KMS-11 (cell line): ENCODE measurements around the gene MYDGF.

Experiments used
- H2AFZ ChIP-seq: fragments of 200-600 bp; sonication (generic); 2 replicates; pipeline ENCODE4 v1.6.1; 2016; ENCODE audit warnings: antibody characterized with exemption, mixed run types, low read depth
- H3K27ac ChIP-seq: fragments of 200-600 bp; sonication (generic); 2 replicates; pipeline ENCODE4 v1.6.1; 2016; ENCODE audit warnings: mild to moderate bottlenecking, mixed run types
- H3K27me3 ChIP-seq: fragments of 200-600 bp; sonication (generic); 2 replicates; pipeline ENCODE4 v1.6.1; 2017; ENCODE audit warnings: mild to moderate bottlenecking, low read depth, mixed run types, moderate library complexity; ENCODE audit not compliant: insufficient read depth
- H3K36me3 ChIP-seq: fragments of 200-600 bp; sonication (generic); 2 replicates; pipeline ENCODE4 v1.6.1; 2017; ENCODE audit warnings: mild to moderate bottlenecking, mixed run types; ENCODE audit not compliant: insufficient read depth
- H3K4me1 ChIP-seq: fragments of 200-600 bp; sonication (generic); 2 replicates; pipeline ENCODE4 v1.6.1; 2016; ENCODE audit warnings: mild to moderate bottlenecking, low read depth, mixed run types; ENCODE audit not compliant: poor library complexity, severe bottlenecking
- H3K4me2 ChIP-seq: fragments of 200-600 bp; sonication (generic); 2 replicates; pipeline ENCODE4 v1.7.0; 2016; ENCODE audit warnings: mild to moderate bottlenecking, mixed run types
- H3K4me3 ChIP-seq: fragments of 200-600 bp; sonication (generic); IDR thresholded peaks from 2 replicates; pipeline ENCODE4 v1.6.1; 2017; ENCODE audit warnings: low read depth, low read length, mixed read lengths; ENCODE audit not compliant: insufficient read depth
- H3K79me2 ChIP-seq: fragments of 200-600 bp; sonication (generic); 2 replicates; pipeline ENCODE4 v1.6.1; 2016; ENCODE audit warnings: low read depth, mixed run types; ENCODE audit not compliant: insufficient read depth
- H3K9ac ChIP-seq: fragments of 200-600 bp; sonication (generic); 2 replicates; pipeline ENCODE4 v1.6.1; 2016; ENCODE audit warnings: mild to moderate bottlenecking, mixed run types
- H4K20me1 ChIP-seq: fragments of 200-600 bp; sonication (generic); 2 replicates; pipeline ENCODE4 v1.6.1; 2016; ENCODE audit warnings: mild to moderate bottlenecking, mixed run types; ENCODE audit not compliant: insufficient read depth
- TF ChIP-seq, protein P1 (sequence below): fragments of 200-600 bp; sonication (generic); conservative IDR thresholded peaks from 2 replicates; pipeline ENCODE4 v1.6.1; 2017; ENCODE audit warnings: low read depth, mild to moderate bottlenecking, antibody characterized with exemption, low read length, moderate library complexity, mixed read lengths

The MYDGF gene

DNA sequence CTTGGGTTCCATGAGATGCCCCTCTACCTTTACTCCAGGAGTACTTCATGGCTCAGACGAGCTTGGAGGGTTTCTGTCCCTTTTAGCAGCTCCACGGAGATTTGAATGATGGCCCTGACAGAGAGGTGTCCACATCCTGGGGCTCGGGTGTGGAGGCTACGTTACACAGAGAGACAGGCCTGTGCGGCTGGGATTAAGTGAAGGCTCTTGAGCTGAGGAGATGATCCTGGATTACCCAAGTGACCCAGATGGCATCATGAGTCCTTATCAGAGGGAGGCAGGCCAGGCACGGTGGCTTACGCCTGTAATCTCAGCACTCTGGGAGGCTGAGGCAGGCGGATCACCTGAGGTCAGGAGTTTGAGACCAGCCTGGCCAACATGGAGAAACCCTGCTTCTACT, 41.1 kb upstream of the MYDGF start:
- H3K9ac ChIP-seq = no peak overlapping the region
- H3K4me1 ChIP-seq = peaks cover 27% of the 10 kb centered on the region
- no peaks in the 10 kb centered on the region for H3K36me3 ChIP-seq
- H3K4me3 ChIP-seq = no peak overlapping the region
- H3K4me2 ChIP-seq = no peak overlapping the region
- H3K79me2 ChIP-seq = no peaks in the 10 kb centered on the region
- H3K27ac ChIP-seq = no peak overlapping the region
- no peak overlapping the region for H2AFZ ChIP-seq
- H4K20me1 ChIP-seq = no peaks in the 10 kb centered on the region
- TF ChIP-seq, protein P1, sequence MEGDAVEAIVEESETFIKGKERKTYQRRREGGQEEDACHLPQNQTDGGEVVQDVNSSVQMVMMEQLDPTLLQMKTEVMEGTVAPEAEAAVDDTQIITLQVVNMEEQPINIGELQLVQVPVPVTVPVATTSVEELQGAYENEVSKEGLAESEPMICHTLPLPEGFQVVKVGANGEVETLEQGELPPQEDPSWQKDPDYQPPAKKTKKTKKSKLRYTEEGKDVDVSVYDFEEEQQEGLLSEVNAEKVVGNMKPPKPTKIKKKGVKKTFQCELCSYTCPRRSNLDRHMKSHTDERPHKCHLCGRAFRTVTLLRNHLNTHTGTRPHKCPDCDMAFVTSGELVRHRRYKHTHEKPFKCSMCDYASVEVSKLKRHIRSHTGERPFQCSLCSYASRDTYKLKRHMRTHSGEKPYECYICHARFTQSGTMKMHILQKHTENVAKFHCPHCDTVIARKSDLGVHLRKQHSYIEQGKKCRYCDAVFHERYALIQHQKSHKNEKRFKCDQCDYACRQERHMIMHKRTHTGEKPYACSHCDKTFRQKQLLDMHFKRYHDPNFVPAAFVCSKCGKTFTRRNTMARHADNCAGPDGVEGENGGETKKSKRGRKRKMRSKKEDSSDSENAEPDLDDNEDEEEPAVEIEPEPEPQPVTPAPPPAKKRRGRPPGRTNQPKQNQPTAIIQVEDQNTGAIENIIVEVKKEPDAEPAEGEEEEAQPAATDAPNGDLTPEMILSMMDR = no peak
- H3K27me3 ChIP-seq = no peaks in the 10 kb centered on the region

DNA sequence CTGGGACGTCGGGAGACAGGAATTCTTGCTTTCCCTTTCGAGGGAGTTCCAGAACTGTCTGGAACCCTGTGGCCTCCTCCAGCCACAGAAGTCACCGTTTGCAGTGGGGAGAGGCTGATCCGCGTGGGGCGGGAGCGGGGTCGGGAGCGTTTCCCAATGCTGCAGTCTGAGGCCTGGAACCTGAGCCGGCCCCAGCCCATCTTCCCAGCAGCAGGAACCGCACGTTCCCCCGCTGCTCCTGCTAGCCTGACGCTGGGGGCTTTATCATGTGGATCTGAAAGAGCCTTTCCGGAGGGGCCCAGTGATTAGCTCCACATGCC, 40.1 kb upstream of the MYDGF start:
- Histone ChIP-seq H3K27ac (peak overlapping the region; percentile 29), H3K4me3 (no peak overlapping the region), H3K27me3 (no peaks in the 10 kb centered on the region), H3K4me2 (peak overlapping the region; percentile 50; the same call in 1 of the 2 replicates), H3K4me1 (peaks cover 27% of the 10 kb centered on the region), H2AFZ (no peak overlapping the region), H3K9ac (no peak overlapping the region), H3K79me2 (no peaks in the 10 kb centered on the region), H4K20me1 (no peaks in the 10 kb centered on the region), H3K36me3 (no peaks in the 10 kb centered on the region)
- TF ChIP-seq, protein P1 = no peak

DNA sequence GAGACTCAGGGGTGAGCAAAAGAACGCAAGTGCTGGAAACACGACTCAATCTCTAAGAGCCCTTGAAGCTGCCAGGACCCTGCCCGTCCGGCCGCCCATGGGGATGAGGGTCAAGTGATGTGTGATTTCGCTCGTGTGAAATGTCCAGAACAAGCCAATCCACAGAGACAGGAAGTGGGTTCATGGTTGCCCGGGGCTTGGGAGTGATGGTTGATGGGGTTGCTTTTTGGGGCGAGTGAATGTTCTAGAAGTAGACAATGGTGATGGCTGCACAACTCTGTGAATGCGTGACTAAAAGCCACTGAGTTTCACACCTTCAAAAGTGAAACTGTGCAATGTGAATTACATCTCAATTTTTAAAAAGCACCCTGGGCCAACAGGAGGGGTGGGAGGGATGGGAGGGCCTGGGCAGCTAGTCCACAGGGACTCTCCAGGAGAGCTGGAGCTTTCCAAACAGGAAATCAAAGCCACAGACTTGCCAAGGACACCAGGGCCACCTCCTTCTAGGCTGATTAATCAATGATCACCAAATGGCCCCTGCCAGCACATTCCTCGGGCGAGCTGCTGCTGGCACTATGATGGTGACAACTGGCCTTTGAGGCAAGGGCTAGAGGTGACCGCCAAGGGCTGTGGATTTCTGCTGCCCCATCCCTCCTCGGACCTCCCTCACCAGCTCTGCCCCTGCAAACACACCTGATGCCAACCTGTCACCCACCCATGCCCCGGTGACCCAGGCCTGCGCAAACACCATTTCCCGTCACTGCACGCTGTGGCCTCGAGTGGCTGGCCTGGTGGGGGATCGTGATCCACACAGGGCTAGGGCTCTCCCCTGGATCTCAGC, 39.5 kb upstream of the MYDGF start:
- H3K4me1 ChIP-seq = peaks cover 27% of the 10 kb centered on the region
- H4K20me1 ChIP-seq = no peaks in the 10 kb centered on the region
- no peaks in the 10 kb centered on the region for H3K79me2 ChIP-seq
- TF ChIP-seq, protein P1 = no peak
- H3K4me3 ChIP-seq = no peak overlapping the region
- no peak overlapping the region for H2AFZ ChIP-seq
- H3K27me3 ChIP-seq = no peaks in the 10 kb centered on the region
- no peak overlapping the region for H3K9ac ChIP-seq
- peak overlapping the region; percentile 50; the same call in 1 of the 2 replicates for H3K4me2 ChIP-seq
- H3K36me3 ChIP-seq = no peaks in the 10 kb centered on the region
- peak overlapping the region; percentile 29 for H3K27ac ChIP-seq

DNA sequence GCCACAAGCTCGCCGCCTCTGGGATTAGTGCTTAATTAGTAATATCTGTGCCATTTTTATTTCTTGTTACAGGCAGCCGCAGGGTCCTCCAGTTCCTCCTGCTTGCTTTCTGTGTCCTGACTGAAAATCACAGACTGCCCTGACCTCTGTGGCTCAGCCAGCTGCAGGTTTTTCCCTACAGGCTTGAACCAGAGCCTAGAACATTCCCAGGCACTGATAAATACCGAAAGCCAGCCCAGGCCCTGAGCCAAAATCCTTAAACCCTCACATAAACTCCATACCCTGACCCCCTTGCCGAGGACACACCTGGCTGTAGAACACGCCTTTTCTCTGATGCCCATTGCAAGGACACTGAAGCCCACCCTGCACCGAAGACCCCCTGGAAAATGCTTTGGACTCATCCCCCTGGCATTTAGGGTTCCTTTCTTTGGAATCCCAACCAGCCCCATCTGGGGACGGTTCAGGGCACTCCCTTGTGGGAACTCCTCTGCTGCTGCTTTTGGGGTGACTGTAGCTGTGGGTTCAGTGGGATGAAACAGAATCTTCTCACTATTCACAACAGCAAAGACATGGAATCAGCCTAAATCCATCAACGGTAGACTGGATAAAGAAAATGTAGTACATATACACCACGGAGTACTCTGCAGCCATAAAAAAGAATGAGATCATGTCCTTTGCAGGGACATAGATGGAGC, 38.0 kb upstream of the MYDGF start:
- Histone ChIP-seq H2AFZ (no peak overlapping the region), H4K20me1 (no peaks in the 10 kb centered on the region), H3K27ac (no peak overlapping the region)

More for the DNA sequence above, 38.0 kb upstream of the MYDGF start:
- TF ChIP-seq, protein P1 = no peak
- Histone ChIP-seq H3K4me1 (peaks cover 27% of the 10 kb centered on the region), H3K27me3 (no peaks in the 10 kb centered on the region), H3K4me3 (no peak overlapping the region), H3K79me2 (no peaks in the 10 kb centered on the region), H3K9ac (no peak overlapping the region), H3K4me2 (no peak overlapping the region), H3K36me3 (no peaks in the 10 kb centered on the region)
